Measurements from ENCODE around the gene CARHSP1. TPM values are rescaled to one million over a fixed set of nuclear protein-coding genes. Genes with fewer than 3 reads are reported as not detected.
A peak's percentile ranks its signal among the peaks of the same experiment; 100 is the strongest.

Gene CARHSP1
- total and polyA plus RNA-seq, 9 of the 15 experiments (the other 6 are each of a cell fraction or from before 2014, with no cell fraction given), result 5.8 to 114 (median 41.1) TPM

DNA sequence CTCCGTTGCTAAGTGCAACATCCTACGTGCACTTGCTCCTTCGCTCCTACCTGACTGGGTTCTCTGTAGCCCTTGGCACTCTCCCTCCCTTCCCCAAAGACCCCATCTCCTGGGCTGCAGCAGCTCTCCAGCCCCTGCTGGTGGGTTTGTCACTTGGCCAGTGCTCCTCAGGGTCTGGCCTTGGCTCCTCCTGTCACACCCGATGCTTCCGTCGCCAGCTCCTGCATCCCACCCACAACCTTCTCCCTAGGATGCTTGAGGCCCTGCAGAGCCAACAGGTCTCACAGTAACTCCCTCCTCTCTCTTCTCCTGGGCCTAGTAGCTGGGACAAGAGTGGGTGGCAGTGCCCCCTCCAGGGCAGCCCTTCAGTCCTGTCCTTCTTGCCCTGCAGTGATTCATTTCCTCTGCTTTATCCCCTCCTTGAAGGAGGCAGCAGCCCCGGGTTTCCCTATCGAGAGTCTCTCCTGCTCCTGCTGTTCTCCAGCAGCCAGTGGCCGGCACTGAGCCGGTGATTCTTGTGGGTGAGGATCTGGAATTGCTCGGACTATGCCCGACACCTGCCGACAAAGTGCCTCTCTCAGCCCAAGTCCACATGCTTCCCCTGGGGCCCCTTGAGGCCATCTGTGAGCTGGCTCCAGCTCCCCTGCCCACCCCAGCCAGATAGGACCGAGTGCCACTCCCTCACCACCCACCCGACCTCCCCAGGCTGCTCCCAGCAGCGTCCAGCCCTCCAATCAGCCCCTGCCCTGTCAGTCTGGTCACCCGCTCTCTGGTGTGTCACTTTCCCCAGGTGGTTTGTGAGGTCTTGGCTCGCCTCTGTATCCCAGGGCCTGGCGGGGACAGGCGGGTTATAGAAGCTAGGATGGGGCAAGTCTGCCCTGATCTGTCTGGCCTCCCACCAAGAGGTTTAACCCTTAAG lies 17.1 kb upstream of the CARHSP1 start:
- H3K79me2 ChIP-seq (ENCODE audit: control insufficient read depth, insufficient read depth, low read length), result no peaks in the 10 kb centered on the region
- H3K4me1 ChIP-seq (replicated peaks in 1 of 2; ENCODE audit: control insufficient read depth in 2 of 2, insufficient read depth in 2 of 2, low read length in 2 of 2), result peaks cover 6 to 37% of the 10 kb centered on the region in 2 experiments; a peak in 4 of 5 replicates
- WGBS (ENCODE audit: insufficient coverage, low coverage, missing lambda C conversion rate), result 29% methylated on average over 19 of the region's 20 CpGs
- no TSS peak for BruUV-seq (replicated peaks)
- H3K27me3 ChIP-seq (ENCODE audit: control insufficient read depth in 2 of 2, insufficient read depth in 2 of 2, low read length in 2 of 2), result no peaks in the 10 kb centered on the region; a peak in 1 of 5 replicates
- H3K9ac ChIP-seq (ENCODE audit: insufficient read depth in 1 of 2, low read depth in 2 of 2, low read length in 2 of 2), result peak overlapping the region in 1 of 2 experiments; percentile 64; a peak in 1 of 4 replicates
- POLR2A ChIA-PET, result interaction anchor here (1.0 kb wide), 1 partner anchor 28 kb away, joined by 3 read pairs; no protein-coding TSS in a partner anchor
- no peak overlapping the region for H3K27ac ChIP-seq (ENCODE audit: extremely low read depth, low read depth, low read length)
- no peak overlapping the region for H3K4me2 ChIP-seq (ENCODE audit: insufficient read depth, low read length)
- intact Hi-C loops (cut with micrococcal nuclease), result no loop called here
- peaks cover 22% of the 10 kb centered on the region for H4K20me1 ChIP-seq (replicated peaks; ENCODE audit: control insufficient read depth, insufficient read depth, low read length)
- no peak for ATAC-seq
- H3K9me3 ChIP-seq (replicated peaks; ENCODE audit: control insufficient read depth, insufficient read depth, low read depth, low read length), result no peaks in the 10 kb centered on the region
- peaks cover 17% of the 10 kb centered on the region; the same call in 2 of the 3 replicates for H3K36me3 ChIP-seq (ENCODE audit: control insufficient read depth, insufficient read depth, low read length)
- in situ Hi-C loops (cut with MboI), result no loop called here
- H3K9me1 ChIP-seq (ENCODE audit: control insufficient read depth, insufficient read depth, low read length), result peaks cover 4% of the 10 kb centered on the region
- no peak overlapping the region for H2AFZ ChIP-seq (ENCODE audit: low read depth, low read length)
- CTCF ChIA-PET (ENCODE audit: low intra/inter-chr PET ratio), result no interaction called here
- no peak for TF ChIP-seq POLR2B (IDR thresholded peaks at IDR 0.05; ENCODE audit: low read depth, partially characterized antibody)
- TF ChIP-seq ZNF174 (CRISPR knock-in tag; IDR thresholded peaks at IDR 0.05), result no peak
- no peak for TF ChIP-seq ZNF551 (CRISPR knock-in tag; IDR thresholded peaks at IDR 0.05)
- TF ChIP-seq, protein P1, sequence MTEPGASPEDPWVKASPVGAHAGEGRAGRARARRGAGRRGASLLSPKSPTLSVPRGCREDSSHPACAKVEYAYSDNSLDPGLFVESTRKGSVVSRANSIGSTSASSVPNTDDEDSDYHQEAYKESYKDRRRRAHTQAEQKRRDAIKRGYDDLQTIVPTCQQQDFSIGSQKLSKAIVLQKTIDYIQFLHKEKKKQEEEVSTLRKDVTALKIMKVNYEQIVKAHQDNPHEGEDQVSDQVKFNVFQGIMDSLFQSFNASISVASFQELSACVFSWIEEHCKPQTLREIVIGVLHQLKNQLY (CRISPR knock-in tag; conservative IDR thresholded peaks at IDR 0.05), result no peak
- no peak for TF ChIP-seq ZNF76 (CRISPR knock-in tag; IDR thresholded peaks at IDR 0.05; ENCODE audit: borderline replicate concordance)
- TF ChIP-seq, protein P2, sequence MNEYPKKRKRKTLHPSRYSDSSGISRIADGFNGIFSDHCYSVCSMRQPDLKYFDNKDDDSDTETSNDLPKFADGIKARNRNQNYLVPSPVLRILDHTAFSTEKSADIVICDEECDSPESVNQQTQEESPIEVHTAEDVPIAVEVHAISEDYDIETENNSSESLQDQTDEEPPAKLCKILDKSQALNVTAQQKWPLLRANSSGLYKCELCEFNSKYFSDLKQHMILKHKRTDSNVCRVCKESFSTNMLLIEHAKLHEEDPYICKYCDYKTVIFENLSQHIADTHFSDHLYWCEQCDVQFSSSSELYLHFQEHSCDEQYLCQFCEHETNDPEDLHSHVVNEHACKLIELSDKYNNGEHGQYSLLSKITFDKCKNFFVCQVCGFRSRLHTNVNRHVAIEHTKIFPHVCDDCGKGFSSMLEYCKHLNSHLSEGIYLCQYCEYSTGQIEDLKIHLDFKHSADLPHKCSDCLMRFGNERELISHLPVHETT (CRISPR knock-in tag; conservative IDR thresholded peaks at IDR 0.05 in 1 of 2, IDR thresholded peaks at IDR 0.05 in 1 of 2), result no peak
- no peak for TF ChIP-seq CBFA2T3 (IDR thresholded peaks at IDR 0.05)
- no peak for TF ChIP-seq SMAD2 (IDR thresholded peaks at IDR 0.05; ENCODE audit: low read depth, low read length)
- TF ChIP-seq POLR2G (IDR thresholded peaks at IDR 0.05; ENCODE audit: low read depth, low read length), result peak; percentile 44
- DNase-seq (ENCODE audit: extremely low read depth in 1 of 4, low spot score in 3 of 4), result no peak
- FAIRE-seq, result no peak
- H3K4me3 ChIP-seq, result no peak overlapping the region

All from K562 (cell line).